Mesothelial cell of epicardium (in vitro differentiated cells): ENCODE measurements around the gene ZNF212. TPM values are rescaled to one million over a fixed set of nuclear protein-coding genes. Genes with fewer than 3 reads are reported as not detected.
"Not testable (repeated sequence)": the region's sequence is repeated elsewhere in the genome, so short reads cannot be mapped to it uniquely, and the experiment has no call there.

Experiments used
- DNase-seq, 2 experiments: peaks; one replicate each; pipeline ENCODE4 v3.0.0; 2021; ENCODE audit warnings: low spot score in 2 of 2; ENCODE audit not compliant: unreplicated experiment in 2 of 2
- H3K27ac Mint-ChIP-seq: 2 replicates; pipeline ENCODE4 v1.8.0; 2021; ENCODE audit warnings: mixed read lengths
- H3K27me3 Mint-ChIP-seq: 2 replicates; pipeline ENCODE4 v1.8.0; 2021; ENCODE audit warnings: low read depth, mixed read lengths
- H3K36me3 Mint-ChIP-seq: 2 replicates; pipeline ENCODE4 v1.8.0; 2021; ENCODE audit warnings: mixed read lengths
- H3K4me1 Mint-ChIP-seq: 2 replicates; pipeline ENCODE4 v1.8.0; 2021; ENCODE audit warnings: mixed read lengths
- H3K4me3 Mint-ChIP-seq: 2 replicates; pipeline ENCODE4 v1.8.0; 2021; ENCODE audit warnings: mild to moderate bottlenecking, moderate library complexity, mixed read lengths
- H3K9me3 Mint-ChIP-seq: 2 replicates; pipeline ENCODE4 v1.8.0; 2021; ENCODE audit warnings: mixed read lengths
- total RNA-seq: library from RNA; stranded (reverse); gene quantifications from 3 replicates; pipeline ENCODE4 v1.2.1, GENCODE V29; 2021
- TF ChIP-seq, protein P1 (sequence below): fragments of 200-600 bp; sonication (generic); IDR thresholded peaks from one replicate; pipeline ENCODE4 v1.5.0; 2021; ENCODE audit warnings: antibody characterized with exemption; ENCODE audit not compliant: unreplicated experiment

ZNF212 gene
- total RNA-seq, 1 donor from 2014 or later: 20.8 TPM

DNA sequence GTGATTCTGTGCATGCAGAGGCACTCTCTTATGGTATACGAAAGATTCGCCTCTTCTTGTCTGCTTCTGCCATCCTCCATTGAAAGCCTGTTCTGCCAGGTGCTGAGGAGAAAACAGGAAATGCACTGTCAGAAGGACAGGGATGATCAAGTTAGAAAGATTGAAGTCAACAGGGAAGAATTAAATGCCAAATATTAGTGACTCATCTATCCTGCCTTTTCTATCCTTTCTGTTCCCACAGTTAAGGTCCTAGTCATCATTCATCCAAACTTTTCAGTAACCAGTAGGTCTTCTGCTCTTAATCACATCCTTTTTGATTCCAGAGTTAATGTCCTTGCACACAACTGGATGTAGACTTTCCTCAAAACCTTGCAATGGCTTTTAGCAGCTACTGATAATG lies 17.7 kb downstream of the ZNF212 start:
- H3K36me3 Mint-ChIP-seq: peaks cover 15% of the 10 kb centered on the region
- no peak overlapping the region for H3K27ac Mint-ChIP-seq
- no peaks in the 10 kb centered on the region for H3K9me3 Mint-ChIP-seq
- H3K4me1 Mint-ChIP-seq: peaks cover 2% of the 10 kb centered on the region
- TF ChIP-seq, protein P1, sequence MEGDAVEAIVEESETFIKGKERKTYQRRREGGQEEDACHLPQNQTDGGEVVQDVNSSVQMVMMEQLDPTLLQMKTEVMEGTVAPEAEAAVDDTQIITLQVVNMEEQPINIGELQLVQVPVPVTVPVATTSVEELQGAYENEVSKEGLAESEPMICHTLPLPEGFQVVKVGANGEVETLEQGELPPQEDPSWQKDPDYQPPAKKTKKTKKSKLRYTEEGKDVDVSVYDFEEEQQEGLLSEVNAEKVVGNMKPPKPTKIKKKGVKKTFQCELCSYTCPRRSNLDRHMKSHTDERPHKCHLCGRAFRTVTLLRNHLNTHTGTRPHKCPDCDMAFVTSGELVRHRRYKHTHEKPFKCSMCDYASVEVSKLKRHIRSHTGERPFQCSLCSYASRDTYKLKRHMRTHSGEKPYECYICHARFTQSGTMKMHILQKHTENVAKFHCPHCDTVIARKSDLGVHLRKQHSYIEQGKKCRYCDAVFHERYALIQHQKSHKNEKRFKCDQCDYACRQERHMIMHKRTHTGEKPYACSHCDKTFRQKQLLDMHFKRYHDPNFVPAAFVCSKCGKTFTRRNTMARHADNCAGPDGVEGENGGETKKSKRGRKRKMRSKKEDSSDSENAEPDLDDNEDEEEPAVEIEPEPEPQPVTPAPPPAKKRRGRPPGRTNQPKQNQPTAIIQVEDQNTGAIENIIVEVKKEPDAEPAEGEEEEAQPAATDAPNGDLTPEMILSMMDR: no peak
- no peak overlapping the region for H3K4me3 Mint-ChIP-seq
- no peaks in the 10 kb centered on the region for H3K27me3 Mint-ChIP-seq
- no peak for DNase-seq

DNA sequence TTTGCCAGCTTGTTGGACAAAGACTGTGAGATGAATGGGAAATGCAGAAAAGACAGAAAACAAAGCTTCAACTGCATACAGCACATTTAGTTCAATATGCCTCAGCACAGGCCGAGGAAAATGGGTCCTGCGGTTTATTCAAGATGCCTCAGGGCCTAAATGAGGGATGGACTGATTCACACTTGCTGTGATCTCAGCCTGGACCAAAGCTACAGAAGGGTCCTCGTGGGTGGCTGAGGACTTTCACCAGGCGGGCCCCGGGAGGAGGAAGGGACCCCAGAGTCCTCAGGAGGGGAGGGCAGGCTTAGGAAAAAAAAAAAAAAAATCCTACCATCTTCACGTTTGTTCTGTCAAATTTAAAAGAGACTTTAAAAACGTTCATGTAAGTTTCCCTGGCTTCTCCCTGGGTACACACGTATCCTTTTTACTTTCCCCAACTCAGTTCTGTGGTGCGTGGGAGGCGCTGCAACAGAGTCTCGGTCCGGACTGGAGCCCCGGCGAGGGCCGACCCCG lies 21.9 kb downstream of the ZNF212 start:
- peak overlapping the region; percentile 94 for H3K27ac Mint-ChIP-seq
- TF ChIP-seq, protein P1: no peak
- DNase-seq: no peak
- peaks cover 13% of the 10 kb centered on the region for H3K36me3 Mint-ChIP-seq
- H3K4me1 Mint-ChIP-seq: peaks cover 6% of the 10 kb centered on the region
- no peaks in the 10 kb centered on the region for H3K9me3 Mint-ChIP-seq
- H3K4me3 Mint-ChIP-seq: peak overlapping the region; percentile 79
- no peaks in the 10 kb centered on the region for H3K27me3 Mint-ChIP-seq

DNA sequence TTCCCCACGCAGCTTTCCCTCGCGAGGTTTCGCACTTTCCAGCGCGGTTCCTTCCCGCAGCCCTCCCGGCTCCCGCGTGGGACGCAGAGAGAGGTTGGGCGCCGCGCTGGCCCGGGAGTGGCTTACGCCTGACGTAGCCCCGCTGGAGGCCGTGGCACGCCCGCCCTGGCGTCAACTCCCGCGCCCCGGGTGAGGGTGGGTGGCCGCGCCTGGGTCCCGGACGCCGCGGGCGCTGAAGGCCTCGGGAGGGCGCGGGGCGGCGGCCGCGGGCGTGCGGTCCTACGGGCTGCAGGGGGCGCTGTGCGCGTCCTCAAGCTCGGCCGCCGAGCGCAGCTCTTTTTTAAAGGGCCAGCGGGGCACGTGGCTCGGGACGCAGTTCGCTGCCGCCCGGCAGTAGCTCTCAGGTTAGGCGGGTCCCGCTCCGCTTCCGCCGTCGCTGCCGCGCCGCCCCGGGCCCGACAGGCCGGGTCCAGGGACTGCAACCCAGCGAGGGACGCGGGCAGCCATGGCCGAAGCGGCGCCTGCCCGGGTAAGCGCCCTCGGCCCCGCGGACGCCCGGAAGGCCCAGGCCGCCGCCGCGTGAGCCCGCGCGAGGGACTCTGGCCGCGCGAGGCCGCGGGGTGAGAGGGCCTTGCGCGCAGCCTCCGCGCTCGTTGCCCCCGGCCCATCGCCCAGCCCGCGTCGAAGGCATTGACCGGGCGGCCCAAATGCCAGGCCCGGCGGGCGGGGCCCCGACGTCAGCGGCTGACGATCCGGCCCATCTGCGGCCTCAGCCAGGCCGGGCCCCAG lies 22.6 kb downstream of the ZNF212 start, which contains the start of gene ZNF783:
TSS of gene ZNF783 (plus strand) at position 368 of the 789 bp plus-strand sequence. CDS start at position 506, 138 bp downstream.
- H3K36me3 Mint-ChIP-seq: peaks cover 19% of the 10 kb centered on the region
- peak within 1 kb of the TSS; percentile 79 for H3K4me3 Mint-ChIP-seq
- peak within 1 kb of the TSS; percentile 94 for H3K27ac Mint-ChIP-seq
- H3K9me3 Mint-ChIP-seq: no peaks in the 10 kb centered on the region
- DNase-seq: peak; percentile 63 to 84
- no peaks in the 10 kb centered on the region for H3K27me3 Mint-ChIP-seq
- peaks cover 6% of the 10 kb centered on the region for H3K4me1 Mint-ChIP-seq
- TF ChIP-seq, protein P1: peak; percentile 80

DNA sequence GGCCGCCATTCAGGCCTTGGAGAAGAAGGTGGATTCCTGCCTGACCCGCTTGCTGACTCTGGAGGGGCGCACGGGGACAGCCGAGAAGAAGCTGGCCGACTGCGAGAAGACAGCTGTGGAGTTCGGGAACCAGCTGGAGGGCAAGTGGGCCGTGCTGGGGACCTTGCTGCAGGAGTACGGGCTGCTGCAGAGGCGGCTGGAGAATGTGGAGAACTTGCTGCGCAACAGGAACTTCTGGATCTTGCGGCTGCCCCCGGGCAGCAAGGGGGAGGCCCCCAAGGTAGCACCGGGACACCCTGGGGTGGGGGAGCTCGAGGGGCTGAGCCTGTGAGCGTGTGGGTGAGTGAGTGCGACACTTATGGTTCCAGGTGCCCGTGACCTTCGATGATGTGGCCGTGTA lies 27.0 kb downstream of the ZNF212 start:
- no peak for DNase-seq
- Mint-ChIP-seq H3K27ac (no peak overlapping the region), H3K27me3 (no peaks in the 10 kb centered on the region), H3K4me3 (no peak overlapping the region), H3K36me3 (peaks cover 46% of the 10 kb centered on the region), H3K9me3 (peaks cover 4% of the 10 kb centered on the region), H3K4me1 (peaks cover 6% of the 10 kb centered on the region)
- TF ChIP-seq, protein P1: no peak

DNA sequence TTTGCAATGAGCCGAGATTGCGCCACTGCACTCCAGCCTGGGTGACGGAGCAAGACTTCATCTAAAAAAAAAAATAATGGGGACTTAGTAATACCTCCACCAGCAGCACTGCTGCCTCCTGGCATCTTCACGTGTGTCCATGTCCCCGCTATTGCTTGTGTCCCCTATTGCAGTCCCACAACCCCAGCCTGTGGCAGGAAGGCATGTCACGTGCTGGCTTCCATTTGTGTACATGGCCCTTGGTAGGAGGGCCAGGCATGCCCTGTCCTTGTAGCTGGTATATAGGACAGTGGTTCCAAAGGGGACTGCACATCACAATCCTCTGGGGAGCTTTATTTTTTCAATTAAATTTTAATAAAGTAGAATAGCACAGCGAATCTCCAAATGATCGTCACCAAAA lies 28.3 kb downstream of the ZNF212 start:
- TF ChIP-seq, protein P1: no peak
- Mint-ChIP-seq H3K27me3 (no peaks in the 10 kb centered on the region), H3K27ac (no peak overlapping the region), H3K9me3 (peaks cover 4% of the 10 kb centered on the region), H3K4me1 (peaks cover 4% of the 10 kb centered on the region), H3K4me3 (no peak overlapping the region), H3K36me3 (peaks cover 47% of the 10 kb centered on the region)
- no peak for DNase-seq

DNA sequence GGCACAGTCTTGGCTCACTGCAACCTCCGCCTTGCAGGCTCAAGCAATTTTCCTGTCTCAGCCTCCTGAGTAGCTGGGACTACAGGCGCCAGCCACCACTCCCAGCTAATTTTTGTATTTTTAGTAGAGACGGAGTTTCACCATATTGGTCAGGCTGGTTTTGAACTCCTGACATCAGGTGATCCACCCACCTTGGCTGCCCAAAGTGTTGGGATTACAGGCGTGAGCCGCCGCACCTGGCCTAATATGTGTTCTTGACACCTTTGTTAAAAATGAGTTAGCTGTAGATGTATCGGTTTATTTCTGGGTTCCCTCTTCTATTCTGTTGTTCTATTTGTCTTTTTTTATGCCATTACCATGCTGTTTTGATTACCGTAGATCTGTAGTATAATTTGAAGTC lies 35.0 kb downstream of the ZNF212 start:
- not testable (repeated sequence) for H3K4me3 Mint-ChIP-seq

More for the DNA sequence above, 35.0 kb downstream of the ZNF212 start:
- not testable (repeated sequence) for H3K4me1 Mint-ChIP-seq, DNase-seq, H3K27ac Mint-ChIP-seq, H3K27me3 Mint-ChIP-seq
- peaks cover 11% of the 10 kb centered on the region for H3K9me3 Mint-ChIP-seq
- peaks cover 61% of the 10 kb centered on the region for H3K36me3 Mint-ChIP-seq
